Measurements from ENCODE around the gene FFAR1.
A peak's percentile ranks its signal among the peaks of the same experiment; 100 is the strongest.
"Not testable (repeated sequence)": the region's sequence is repeated elsewhere in the genome, so short reads cannot be mapped to it uniquely, and the experiment has no call there.

FFAR1 gene

DNA sequence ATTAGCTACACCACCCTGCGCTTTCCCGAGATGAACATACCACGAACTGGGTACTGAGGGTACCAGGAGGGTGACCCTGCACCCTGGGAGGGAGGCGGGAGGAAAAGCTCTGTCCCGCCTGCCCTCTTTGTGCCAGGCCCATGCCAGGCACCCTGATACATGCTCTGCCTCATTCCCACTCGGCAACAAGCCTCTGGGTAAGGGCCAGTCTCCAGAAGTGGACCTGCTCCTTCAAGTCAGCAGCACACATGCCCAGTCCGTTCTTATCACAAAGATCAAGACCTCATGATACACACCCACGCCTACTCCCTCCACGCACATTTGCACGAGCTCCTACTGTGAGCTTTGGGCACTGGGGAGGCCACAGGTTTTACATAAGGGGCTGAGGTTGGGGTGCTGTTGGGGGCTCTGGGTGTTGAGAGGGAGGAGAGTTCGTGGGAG, 2.0 kb upstream of the FFAR1 start:
- no peak for DNase-seq

DNA sequence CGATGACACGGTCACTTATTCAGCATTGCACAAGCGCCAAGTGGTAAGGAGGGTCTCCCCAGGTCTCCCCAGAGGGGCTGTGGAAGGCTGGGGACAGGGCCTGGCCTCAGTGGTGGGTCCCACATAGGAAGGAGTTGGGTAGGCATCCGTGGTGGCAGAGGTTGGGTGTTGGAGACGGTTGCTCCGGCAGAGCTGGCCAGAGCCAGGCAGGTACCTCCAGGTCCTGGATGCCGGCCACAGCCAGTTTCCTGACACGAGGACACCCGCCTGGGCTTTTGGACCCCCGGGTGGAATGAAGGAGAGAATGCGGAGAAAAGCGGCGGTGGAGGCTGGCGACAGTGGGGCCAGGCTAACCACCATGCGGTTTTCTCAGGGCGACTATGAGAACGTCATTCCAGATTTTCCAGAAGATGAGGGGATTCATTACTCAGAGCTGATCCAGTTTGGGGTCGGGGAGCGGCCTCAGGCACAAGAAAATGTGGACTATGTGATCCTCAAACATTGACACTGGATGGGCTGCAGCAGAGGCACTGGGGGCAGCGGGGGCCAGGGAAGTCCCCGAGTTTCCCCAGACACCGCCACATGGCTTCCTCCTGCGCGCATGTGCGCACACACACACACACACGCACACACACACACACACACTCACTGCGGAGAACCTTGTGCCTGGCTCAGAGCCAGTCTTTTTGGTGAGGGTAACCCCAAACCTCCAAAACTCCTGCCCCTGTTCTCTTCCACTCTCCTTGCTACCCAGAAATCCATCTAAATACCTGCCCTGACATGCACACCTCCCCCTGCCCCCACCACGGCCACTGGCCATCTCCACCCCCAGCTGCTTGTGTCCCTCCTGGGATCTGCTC, 1.3 kb upstream of the FFAR1 start:
- DNase-seq: peak; percentile 74

DNA sequence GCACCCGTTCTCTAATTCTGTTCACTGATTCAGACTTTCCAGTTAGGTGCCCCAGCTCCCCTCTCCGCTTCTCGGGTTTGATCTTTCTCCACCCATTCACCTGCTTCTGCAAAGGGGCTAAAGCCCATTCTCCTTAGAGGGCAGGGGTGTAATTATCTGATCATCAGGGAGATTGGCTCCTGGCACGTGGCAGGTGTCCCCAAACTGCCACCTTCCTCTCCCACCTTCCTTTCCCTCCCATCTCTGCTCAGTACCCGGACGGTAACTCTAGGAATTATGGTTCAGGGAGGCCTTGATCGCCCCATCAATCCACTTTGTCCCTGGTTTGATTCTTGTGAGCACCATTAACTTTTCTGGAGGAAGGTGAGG, 212 bp downstream of the FFAR1 start:
- DNase-seq: no peak

DNA sequence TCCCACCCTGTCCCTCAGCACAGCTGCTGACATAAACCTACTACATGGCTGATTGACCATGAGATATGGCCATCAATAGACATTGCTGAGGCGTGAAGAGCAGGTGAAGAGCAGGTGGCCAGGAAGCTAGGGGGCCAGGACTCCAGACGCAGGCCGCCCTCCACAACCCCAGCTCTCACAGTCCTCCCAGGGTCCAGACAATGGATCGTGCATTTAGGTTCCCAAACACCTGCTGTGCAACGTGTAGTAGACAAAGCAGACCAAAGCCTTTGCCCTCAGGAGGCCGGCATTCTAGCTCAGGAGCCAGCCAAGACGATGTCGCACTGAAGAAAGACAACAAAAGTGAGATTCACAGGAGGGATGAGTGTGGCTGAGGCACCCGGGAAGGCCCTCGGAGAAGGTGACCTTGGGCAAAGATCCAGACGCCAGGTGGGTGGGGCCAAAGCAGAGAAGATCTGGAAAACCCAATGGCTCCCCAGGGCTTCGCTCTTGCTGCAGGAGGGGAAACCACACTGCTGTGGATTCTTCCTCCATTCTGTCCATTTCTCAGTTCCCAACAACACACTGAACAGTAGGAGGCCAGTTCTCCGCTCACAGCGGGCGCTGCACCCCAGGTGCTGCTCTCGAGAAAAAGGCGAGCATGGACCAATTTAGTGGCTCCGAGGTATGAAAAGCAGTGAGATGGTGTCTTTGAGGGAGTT, 1.4 kb downstream of the FFAR1 start:
- no peak for DNase-seq

DNA sequence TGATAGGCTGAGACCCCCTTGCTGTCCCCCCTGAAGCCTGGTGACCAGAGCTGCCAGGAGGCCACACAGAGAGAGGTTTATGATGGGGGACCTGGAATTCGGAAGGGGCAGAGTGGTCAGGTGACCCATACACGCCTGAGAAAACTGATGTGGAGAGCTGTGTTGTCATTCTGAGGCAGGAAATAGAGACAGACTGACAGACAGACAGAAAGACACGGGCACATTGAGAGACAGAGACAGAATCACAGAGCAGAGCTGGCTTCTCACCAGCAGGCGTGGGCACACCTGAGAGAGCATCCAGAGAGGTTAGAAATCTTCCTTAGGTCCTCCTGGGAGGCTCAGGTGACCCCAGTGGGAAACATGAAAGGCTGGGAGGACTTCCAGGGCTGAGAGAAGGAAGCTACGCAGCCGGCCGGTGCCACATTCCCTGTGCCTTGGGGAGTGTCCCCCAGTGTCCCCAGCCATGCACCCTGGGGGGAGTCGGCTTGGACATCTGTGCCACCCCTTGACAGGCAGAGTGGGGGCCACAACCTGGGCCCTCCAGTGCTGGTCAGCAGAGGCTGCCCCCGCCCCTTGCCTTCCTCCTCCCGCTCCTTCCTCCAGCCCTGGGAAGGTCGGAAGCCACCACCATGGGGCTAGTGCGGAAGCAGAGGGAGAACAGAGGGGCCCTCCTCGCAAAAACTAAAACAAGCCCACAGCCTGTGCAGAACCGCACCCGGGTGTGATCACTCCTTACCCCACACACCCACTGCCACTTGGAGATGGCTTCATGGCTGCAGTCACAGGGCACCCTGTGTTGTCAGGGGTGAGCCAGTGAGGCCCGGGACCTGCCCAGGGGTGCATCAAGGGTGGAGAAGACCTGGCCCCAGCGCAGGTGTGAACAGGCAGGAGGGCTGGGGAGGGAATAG, 2.2 kb downstream of the FFAR1 start:
- DNase-seq: no peak

DNA sequence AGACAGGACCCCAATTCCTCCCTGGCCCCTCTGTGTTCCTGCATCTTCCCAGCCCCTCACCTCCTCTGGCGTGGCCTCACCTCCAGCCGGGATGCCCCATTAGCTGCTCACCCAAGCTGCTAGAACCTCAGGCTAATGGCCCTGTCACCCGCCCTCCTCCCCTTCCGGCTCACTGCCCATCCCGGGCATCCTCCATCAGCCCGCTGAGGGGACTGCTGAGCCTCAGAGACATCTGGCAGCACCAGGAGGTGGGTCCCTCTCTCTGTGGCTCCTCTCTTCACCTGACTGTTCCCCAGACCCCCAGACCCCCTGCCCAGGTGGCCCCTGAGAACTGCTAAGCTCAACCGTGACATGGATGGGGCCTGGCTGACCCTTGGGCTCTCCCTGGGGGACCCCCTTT, 2.9 kb downstream of the FFAR1 start:
- no peak for DNase-seq

DNA sequence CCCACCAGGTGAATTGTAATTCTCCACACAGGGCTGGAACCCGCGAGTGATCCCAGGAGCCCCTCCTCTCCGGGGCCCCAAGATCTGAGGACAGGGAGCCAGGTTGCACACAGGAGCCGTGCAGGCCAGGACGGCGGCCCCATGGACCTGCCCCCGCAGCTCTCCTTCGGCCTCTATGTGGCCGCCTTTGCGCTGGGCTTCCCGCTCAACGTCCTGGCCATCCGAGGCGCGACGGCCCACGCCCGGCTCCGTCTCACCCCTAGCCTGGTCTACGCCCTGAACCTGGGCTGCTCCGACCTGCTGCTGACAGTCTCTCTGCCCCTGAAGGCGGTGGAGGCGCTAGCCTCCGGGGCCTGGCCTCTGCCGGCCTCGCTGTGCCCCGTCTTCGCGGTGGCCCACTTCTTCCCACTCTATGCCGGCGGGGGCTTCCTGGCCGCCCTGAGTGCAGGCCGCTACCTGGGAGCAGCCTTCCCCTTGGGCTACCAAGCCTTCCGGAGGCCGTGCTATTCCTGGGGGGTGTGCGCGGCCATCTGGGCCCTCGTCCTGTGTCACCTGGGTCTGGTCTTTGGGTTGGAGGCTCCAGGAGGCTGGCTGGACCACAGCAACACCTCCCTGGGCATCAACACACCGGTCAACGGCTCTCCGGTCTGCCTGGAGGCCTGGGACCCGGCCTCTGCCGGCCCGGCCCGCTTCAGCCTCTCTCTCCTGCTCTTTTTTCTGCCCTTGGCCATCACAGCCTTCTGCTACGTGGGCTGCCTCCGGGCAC, 3.9 kb downstream of the FFAR1 start:
- no peak for DNase-seq

DNA sequence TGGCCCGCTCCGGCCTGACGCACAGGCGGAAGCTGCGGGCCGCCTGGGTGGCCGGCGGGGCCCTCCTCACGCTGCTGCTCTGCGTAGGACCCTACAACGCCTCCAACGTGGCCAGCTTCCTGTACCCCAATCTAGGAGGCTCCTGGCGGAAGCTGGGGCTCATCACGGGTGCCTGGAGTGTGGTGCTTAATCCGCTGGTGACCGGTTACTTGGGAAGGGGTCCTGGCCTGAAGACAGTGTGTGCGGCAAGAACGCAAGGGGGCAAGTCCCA, 4.4 kb downstream of the FFAR1 start:
- no peak for DNase-seq

DNA sequence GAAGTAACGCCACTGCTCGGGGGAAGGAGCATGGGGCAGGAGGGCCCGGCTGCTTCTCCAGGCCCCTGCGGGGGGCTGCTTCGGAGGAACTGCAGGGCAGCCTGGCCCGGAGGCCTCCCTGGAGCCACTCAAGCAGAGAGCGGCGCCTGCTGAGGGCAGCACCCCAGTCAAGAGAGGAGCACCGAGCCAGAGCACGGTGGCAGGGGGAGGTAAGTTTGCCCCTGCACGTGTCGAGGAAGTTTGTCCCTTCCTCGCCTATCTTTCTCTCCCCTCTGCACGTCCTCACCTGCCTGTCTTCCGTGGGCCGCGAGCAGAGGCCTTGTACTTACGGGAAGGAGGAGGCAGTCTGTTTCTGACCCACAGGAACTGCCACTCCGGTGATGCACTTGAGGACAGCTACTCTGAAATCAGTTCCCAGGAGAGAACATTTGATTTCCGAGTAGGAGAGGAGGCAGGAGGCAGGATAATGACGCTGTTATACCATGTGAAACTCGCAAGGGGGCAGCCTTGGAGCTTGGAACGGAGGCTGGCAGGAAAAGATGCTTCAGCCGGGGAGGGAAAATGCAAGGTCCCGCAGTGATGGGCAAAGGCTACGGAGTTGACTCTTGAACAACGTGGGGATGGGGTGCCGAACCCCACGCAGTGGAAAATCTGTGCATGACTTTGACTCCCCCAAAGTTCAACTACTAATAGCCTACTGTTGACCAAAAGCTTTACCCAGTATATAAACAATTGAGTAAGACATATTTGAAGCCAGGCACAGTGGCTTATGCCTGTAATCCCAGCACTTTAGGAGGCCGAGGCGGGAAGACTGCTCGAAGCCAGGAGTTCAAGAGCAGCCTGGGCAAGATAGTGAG, 5.0 kb downstream of the FFAR1 start:
- peak; percentile 59 for DNase-seq

DNA sequence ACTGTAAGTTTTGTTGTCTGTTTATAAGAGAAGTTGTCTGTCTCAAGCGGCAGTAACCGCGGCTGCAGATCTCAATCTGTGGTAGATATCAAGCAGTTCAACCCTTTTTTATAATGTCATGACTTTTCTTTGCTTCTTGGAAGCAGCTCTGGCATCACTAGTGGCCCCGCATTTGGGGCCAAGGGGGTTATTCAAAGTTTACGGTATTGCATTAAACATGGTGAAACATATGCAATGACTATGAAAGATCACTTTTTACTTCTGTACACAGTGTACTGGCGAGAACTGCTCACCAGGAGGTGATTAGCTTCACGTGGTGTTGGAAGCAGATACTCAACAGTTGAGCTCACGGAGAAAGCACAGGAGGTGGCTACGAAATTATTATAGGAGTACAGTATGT, 5.9 kb downstream of the FFAR1 start:
- no peak for DNase-seq

DNA sequence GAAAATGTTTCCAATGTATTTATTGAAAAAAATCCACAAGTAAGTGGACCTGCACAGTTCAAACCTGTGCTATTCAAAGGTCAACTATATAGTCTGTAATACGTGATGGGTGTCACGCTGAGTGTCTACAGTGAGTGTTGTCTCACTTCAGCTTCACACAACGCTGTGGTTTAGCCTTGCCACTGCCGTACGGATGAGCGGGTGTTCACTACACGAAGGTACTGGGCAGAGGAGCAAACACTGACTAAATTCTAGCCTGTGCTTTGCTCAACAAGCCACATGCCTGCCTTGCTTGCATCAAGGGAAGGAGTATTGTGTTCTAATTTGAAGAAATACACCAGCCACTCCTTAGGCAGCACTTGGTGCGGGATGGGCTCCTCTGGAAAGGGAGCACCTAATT, 7.2 kb downstream of the FFAR1 start:
- DNase-seq: no peak

DNA sequence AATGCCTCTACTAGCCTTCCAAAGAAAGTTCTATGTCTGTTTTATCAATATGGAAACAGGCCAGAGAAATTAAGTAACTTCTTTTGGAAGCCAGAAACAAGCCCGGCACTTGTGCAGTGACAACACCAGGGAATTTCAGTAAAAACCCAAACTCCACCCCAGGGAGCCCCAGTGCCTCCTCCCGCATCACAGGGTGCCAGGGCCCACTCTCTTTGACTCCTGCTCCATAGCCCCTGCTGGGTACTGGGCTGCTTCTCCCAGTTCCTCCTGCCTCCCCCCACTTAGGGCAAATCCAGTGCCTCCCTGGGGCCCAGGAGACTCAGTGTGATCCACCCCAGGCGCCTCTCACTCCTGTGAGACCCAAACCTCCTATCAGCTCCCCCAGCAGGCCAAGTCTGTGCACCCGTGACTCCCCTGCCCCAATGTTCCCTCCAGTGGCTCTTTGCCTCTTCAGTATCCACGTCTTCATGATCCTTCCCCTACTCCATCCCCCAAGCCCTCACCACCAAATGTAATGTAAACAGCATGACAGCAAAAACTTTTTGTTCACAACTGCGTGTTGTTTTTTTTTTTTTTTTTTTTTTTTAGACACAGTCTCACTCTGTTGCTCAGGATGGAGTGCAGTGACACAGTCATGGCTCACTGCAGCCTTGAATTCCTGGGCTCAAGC, 8.2 kb downstream of the FFAR1 start:
- DNase-seq: no peak

DNA sequence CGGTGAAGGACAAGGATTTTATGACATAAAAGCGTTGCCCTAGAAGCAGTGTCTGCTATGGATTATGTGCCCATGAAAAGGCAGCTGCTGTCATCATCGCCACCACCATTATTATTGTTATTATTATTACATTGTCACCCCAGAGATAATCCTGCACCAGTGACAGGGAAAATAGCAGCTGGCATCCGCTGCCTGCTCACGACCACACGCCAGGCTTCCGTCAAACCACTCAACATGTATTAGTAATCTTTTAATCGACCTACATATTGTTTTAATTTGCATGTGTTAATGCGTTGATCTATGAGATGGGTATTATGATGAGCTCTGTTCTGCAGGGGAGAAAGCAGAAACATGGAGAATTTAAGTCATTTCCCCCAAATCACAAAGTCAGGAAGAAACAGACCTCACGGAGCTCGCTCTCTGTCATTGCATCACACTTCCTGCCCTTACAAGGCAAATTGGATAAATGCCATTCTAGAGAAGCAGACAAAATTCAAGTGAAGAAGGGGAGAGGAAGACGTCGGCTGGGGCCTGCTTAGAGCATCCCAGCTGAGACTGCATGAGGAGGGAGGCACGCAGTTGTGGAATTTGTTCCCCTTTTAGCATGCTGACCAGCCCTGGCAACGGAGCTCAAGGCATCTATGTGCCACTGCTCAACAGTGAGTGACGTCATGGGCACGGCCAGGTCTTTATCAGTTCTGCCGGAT, 10.3 kb downstream of the FFAR1 start, which contains the start of gene FFAR3:
Gene FFAR3, plus strand, starts transcription at position 594 of the 707 bp plus-strand sequence. CDS start 431 bp downstream, outside the sequence.
- no peak for DNase-seq

DNA sequence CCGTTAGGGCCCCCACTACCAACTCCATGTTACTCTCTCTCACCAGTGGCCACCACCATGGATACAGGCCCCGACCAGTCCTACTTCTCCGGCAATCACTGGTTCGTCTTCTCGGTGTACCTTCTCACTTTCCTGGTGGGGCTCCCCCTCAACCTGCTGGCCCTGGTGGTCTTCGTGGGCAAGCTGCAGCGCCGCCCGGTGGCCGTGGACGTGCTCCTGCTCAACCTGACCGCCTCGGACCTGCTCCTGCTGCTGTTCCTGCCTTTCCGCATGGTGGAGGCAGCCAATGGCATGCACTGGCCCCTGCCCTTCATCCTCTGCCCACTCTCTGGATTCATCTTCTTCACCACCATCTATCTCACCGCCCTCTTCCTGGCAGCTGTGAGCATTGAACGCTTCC, 11.1 kb downstream of the FFAR1 start:
- not testable (repeated sequence) for DNase-seq

DNA sequence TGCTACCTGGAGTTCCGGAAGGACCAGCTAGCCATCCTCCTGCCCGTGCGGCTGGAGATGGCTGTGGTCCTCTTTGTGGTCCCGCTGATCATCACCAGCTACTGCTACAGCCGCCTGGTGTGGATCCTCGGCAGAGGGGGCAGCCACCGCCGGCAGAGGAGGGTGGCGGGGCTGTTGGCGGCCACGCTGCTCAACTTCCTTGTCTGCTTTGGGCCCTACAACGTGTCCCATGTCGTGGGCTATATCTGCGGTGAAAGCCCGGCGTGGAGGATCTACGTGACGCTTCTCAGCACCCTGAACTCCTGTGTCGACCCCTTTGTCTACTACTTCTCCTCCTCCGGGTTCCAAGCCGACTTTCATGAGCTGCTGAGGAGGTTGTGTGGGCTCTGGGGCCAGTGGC, 11.7 kb downstream of the FFAR1 start:
- DNase-seq: not testable (repeated sequence)

DNA sequence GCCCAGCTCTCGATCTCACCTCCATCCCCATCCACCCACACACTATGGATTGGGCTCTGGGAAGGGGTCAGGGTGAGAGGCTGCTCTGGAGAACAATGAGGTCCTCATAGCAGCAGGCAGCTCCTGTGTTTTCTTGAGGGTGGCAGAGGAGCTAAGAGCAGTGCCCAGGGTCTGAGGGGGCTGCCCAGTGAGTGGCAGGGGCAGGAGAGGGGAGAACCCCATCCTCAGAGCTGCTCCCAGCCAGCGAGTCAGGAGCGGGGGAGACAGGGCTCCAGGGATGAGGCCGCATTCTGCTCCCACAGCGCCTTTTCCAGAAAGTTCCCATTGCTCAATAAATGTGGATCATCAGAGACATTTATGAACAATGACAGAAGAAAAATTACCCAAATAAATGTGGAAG, 12.4 kb downstream of the FFAR1 start:
- DNase-seq: not testable (repeated sequence)

DNA sequence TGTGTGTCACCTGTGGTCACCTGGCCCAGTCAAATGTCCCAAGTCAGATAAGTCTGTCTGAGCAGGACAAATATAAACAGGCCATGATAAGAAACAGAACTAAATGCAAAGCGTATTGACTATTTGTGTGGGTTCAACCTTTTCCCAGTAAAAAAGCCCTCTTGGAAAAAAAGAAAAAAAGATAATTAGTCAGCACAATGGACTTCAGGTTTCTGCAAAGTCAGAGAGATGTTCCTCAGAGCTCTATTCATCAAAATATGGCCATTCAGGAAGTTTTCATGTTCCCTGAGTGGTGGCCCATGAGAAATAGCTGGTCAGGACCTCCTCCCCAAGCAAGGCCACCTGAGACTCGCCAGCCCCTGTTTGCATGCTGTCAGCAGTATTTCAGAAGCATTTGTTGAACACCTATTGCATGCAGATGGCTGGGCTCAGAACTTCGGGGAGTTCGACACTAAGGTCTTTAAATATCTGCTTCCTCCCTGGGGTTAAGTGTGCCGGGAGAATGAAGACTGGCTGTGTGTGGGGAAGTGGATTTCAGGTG, 13.2 kb downstream of the FFAR1 start:
- no peak for DNase-seq

DNA sequence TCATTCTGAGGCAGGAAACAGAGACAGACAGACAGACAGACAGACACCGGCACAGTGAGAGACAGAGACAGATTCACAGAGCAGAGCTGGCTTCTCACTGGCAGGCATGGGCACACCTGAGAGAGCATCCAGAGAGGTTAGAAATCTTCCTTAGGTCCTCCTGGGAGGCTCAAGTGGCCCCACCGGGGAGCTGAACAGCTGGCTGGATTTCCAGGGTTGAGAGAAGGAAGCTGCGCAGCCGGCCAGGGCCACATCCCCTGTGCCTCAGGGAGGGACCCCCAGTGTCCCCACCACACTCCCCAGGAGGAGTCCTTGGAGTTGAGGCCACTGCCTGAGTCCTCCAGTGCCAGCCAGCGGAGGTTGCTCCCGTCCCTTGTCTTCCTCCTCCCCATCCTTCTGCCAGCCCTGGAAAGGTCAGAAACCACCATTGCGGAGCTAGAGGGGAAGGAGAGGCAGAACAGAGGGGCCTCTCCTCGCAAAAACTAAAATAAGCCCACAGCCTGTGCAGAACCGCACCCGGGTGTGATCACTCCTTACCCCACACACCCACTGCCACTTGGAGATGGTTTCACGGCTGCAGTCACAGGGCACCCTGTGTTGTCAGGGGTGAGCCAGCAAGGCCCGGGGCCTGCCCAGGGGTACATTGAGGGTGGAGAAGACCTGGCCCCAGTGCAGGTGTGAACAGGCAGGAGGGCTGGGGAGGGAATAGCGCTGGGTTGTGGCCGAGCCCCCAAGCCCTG, 14.7 kb downstream of the FFAR1 start:
- DNase-seq: no peak

DNA sequence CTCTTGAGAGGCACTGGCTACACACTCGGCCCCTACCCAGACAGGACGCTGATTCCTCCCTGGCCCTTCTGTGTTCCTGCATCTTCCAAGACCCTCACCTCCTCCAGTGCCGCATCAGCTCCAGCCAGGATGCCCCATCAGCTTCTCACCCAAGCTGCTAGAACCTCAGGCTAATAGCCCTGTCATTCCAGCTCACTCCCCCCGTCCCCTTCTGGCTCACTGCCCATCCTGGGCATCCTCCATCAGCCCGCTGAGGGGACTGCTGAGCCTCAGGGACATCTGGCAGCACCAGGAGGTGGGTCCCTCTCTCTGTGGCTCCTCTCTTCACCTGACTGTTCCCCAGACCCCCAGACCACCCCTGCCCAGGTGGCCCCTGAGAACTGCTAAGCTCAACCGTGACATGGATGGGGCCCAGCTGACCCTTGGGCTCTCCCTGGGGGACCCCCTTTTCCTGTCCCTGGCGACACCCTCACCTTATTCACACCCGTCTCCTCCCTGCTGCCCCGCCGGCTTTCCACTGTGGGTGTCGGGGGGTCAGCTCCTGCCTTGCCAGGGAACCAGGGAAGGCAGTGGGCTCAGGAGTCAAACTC, 15.4 kb downstream of the FFAR1 start:
- DNase-seq: no peak
